ENCODE data around the gene UCP2. TPM values are rescaled to one million over a fixed set of nuclear protein-coding genes. Genes with fewer than 3 reads are reported as not detected.
A peak's percentile ranks its signal among the peaks of the same experiment; 100 is the strongest.

The UCP2 gene
- total RNA-seq, 1 donor from 2014 or later = 12.8 TPM

- H3K4me3 Mint-ChIP-seq (ENCODE audit: unreplicated experiment) = no peak overlapping the region
- no peak for DNase-seq (ENCODE audit: low spot score)
- no peaks in the 10 kb centered on the region for H3K4me1 Mint-ChIP-seq (ENCODE audit: unreplicated experiment)
- H3K9me3 Mint-ChIP-seq (ENCODE audit: unreplicated experiment) = no peaks in the 10 kb centered on the region
- H3K36me3 Mint-ChIP-seq (ENCODE audit: low read depth, unreplicated experiment) = peaks cover 18% of the 10 kb centered on the region
- H3K27me3 Mint-ChIP-seq (ENCODE audit: unreplicated experiment) = peaks cover 1% of the 10 kb centered on the region
- no peak for TF ChIP-seq CTCF (IDR thresholded peaks at IDR 0.05; ENCODE audit: unreplicated experiment)
- no peak overlapping the region for H3K27ac Mint-ChIP-seq (ENCODE audit: unreplicated experiment)
Measured at GRCh38 chr11:74004046-74004695, 21.5 kb upstream of the UCP2 start.

GRCh38 chr11:74002832-74003231 is 20.2 kb upstream of the UCP2 start:
- no peaks in the 10 kb centered on the region for H3K9me3 Mint-ChIP-seq (ENCODE audit: unreplicated experiment)

GRCh38 chr11:74001822-74002286 is 19.2 kb upstream of the UCP2 start:
- H3K4me1 Mint-ChIP-seq (ENCODE audit: unreplicated experiment) = no peaks in the 10 kb centered on the region
- peaks cover 18% of the 10 kb centered on the region for H3K36me3 Mint-ChIP-seq (ENCODE audit: low read depth, unreplicated experiment)
- DNase-seq (ENCODE audit: low spot score) = no peak
- H3K27ac Mint-ChIP-seq (ENCODE audit: unreplicated experiment) = no peak overlapping the region
- H3K4me3 Mint-ChIP-seq (ENCODE audit: unreplicated experiment) = no peak overlapping the region
- no peaks in the 10 kb centered on the region for H3K9me3 Mint-ChIP-seq (ENCODE audit: unreplicated experiment)
- H3K27me3 Mint-ChIP-seq (ENCODE audit: unreplicated experiment) = peaks cover 1% of the 10 kb centered on the region
- TF ChIP-seq CTCF (IDR thresholded peaks at IDR 0.05; ENCODE audit: unreplicated experiment) = no peak

More at GRCh38 chr11:74002832-74003231, 20.2 kb upstream of the UCP2 start:
- Mint-ChIP-seq H3K4me1 (ENCODE audit: unreplicated experiment) (no peaks in the 10 kb centered on the region), H3K27me3 (ENCODE audit: unreplicated experiment) (peaks cover 1% of the 10 kb centered on the region), H3K27ac (ENCODE audit: unreplicated experiment) (no peak overlapping the region), H3K36me3 (ENCODE audit: low read depth, unreplicated experiment) (peaks cover 18% of the 10 kb centered on the region), H3K4me3 (ENCODE audit: unreplicated experiment) (peak overlapping the region; percentile 11)
- TF ChIP-seq CTCF (IDR thresholded peaks at IDR 0.05; ENCODE audit: unreplicated experiment) = no peak
- no peak for DNase-seq (ENCODE audit: low spot score)

- Mint-ChIP-seq H3K9me3 (ENCODE audit: unreplicated experiment) (no peaks in the 10 kb centered on the region), H3K27ac (ENCODE audit: unreplicated experiment) (no peak overlapping the region), H3K4me3 (ENCODE audit: unreplicated experiment) (peak overlapping the region; percentile 61), H3K36me3 (ENCODE audit: low read depth, unreplicated experiment) (peaks cover 15% of the 10 kb centered on the region), H3K4me1 (ENCODE audit: unreplicated experiment) (no peaks in the 10 kb centered on the region), H3K27me3 (ENCODE audit: unreplicated experiment) (no peaks in the 10 kb centered on the region)
- no peak for DNase-seq (ENCODE audit: low spot score)
- no peak for TF ChIP-seq CTCF (IDR thresholded peaks at IDR 0.05; ENCODE audit: unreplicated experiment)
Measured at GRCh38 chr11:74000307-74001133, 17.9 kb upstream of the UCP2 start.
